Measurements from ENCODE around the gene TRDN. TPM values are rescaled to one million over a fixed set of nuclear protein-coding genes. Genes with fewer than 3 reads are reported as not detected.
"Not testable (repeated sequence)": the region's sequence is repeated elsewhere in the genome, so short reads cannot be mapped to it uniquely, and the experiment has no call there.

TRDN gene
- total RNA-seq, 2 experiments from 2014 or later, result not detected

DNA sequence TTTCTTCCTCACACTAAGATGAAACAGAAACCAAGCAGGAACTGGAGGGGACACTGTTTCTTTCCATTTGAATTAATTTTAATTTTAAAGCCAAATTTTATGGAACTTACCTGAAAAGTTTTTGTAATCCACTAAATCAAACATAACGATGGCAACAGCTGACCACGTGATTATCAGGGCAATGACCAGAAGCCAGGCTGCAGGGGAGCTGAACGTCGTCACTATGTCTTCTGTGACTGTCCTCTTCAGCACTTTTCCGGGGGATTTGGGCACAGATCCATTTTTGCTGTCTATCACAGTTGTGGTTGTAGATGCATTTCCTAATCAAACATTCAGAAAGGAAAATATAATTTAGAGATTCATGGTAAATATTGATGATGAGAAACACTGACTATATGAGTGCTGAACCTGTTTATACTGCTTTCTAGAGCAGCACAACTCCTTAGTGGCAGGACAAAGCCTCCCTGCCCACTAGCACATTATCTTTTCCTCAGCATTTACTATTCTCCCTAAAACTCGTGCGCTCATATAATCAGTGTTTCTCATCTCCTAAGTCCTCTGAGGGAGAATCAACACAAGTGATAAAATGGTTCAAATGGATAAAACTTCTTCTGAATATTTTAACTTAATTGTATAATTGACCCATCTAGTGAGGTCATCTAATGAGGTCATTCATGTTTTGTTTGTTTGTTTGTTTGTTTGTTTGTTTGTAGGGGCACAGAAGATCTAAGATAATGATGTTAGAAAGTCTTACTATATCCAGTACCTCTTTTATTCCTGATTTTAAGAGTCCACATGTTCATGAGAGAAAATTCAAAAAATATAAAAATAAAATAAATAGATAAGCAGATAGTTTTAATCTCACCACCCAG is 65.7 kb downstream of the TRDN start:
- intact Hi-C loops (cut with micrococcal nuclease), result no loop called here
- DNase-seq, result no peak
- H3K36me3 Mint-ChIP-seq, result no peaks in the 10 kb centered on the region
- no peaks in the 10 kb centered on the region for H3K9me3 Mint-ChIP-seq
- ChIA-PET CTCF (no interaction called here), POLR2A (no interaction called here)
- H3K27ac Mint-ChIP-seq, result no peak overlapping the region
- no peak overlapping the region for H3K4me3 Mint-ChIP-seq
- no peaks in the 10 kb centered on the region for H3K27me3 Mint-ChIP-seq
- H3K4me1 Mint-ChIP-seq (ENCODE audit: low read depth), result no peaks in the 10 kb centered on the region

DNA sequence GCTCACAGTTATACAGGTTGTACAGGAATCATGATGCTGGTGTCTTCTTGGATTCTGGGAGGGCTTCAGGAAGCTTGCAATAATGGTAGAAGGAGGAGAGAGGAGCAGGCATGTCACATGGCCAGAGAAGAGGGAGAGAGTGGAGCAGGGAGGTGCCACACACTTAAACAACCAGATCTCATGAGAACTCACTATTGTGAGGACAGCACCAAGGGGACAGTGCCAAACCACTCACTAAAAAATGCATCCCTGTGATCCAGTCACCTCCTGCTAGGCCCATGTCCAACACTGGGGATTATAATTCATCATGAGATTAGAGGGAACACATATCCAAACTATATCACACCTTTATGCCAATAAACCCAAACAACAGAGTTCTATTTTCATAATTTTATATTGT is 67.2 kb downstream of the TRDN start:
- intact Hi-C loops (cut with micrococcal nuclease), result no loop called here
- ChIA-PET CTCF (no interaction called here), POLR2A (no interaction called here)
- no peak overlapping the region for H3K4me3 Mint-ChIP-seq
- no peak for DNase-seq
- no peaks in the 10 kb centered on the region for H3K36me3 Mint-ChIP-seq
- H3K9me3 Mint-ChIP-seq, result no peaks in the 10 kb centered on the region
- no peaks in the 10 kb centered on the region for H3K4me1 Mint-ChIP-seq (ENCODE audit: low read depth)
- no peak overlapping the region for H3K27ac Mint-ChIP-seq
- H3K27me3 Mint-ChIP-seq, result no peaks in the 10 kb centered on the region

DNA sequence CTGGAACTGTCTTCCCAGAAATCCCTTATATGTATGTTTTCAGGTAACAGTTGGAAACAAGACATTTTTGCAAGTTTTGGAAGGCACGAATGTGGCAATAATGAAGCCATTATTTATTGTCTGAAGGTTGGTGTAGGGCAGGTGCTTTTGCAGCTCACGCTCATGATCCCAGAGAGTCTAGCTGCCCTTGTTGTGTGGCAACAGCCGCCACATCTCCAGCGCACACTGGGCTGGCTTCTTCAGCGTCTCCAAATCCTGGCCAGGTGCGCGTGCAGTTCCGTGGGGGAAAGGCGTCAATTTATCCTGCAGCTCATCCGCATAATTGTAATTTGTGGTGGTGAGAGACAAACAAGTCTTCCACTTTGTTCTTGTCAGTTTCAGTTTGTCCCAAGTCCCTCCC is 71.2 kb downstream of the TRDN start:
- ChIA-PET CTCF (no interaction called here), POLR2A (no interaction called here)
- H3K4me3 Mint-ChIP-seq, result no peak overlapping the region
- H3K36me3 Mint-ChIP-seq, result no peaks in the 10 kb centered on the region
- peaks cover 2% of the 10 kb centered on the region for H3K9me3 Mint-ChIP-seq
- H3K27ac Mint-ChIP-seq, result no peak overlapping the region
- no peaks in the 10 kb centered on the region for H3K4me1 Mint-ChIP-seq (ENCODE audit: low read depth)
- intact Hi-C loops (cut with micrococcal nuclease), result no loop called here
- H3K27me3 Mint-ChIP-seq, result no peaks in the 10 kb centered on the region
- no peak for DNase-seq

- intact Hi-C loops (cut with micrococcal nuclease), result no loop called here
- ChIA-PET POLR2A (no interaction called here), CTCF (no interaction called here)
- Mint-ChIP-seq H3K4me1 (ENCODE audit: low read depth) (no peaks in the 10 kb centered on the region), H3K36me3 (no peaks in the 10 kb centered on the region), H3K4me3 (no peak overlapping the region), H3K27me3 (no peaks in the 10 kb centered on the region), H3K27ac (no peak overlapping the region), H3K9me3 (peaks cover 2% of the 10 kb centered on the region)
- no peak for DNase-seq
Observed at GRCh38 chr6:123564361-123564760, 72.4 kb downstream of the TRDN start.

GRCh38 chr6:123562677-123563076 is 74.1 kb downstream of the TRDN start:
- Mint-ChIP-seq H3K9me3 (peaks cover 2% of the 10 kb centered on the region), H3K27me3 (no peaks in the 10 kb centered on the region), H3K4me1 (ENCODE audit: low read depth) (no peaks in the 10 kb centered on the region), H3K27ac (no peak overlapping the region), H3K36me3 (no peaks in the 10 kb centered on the region), H3K4me3 (no peak overlapping the region)
- intact Hi-C loops (cut with micrococcal nuclease), result no loop called here
- POLR2A ChIA-PET, result no interaction called here
- DNase-seq, result no peak
- CTCF ChIA-PET, result no interaction called here

DNA sequence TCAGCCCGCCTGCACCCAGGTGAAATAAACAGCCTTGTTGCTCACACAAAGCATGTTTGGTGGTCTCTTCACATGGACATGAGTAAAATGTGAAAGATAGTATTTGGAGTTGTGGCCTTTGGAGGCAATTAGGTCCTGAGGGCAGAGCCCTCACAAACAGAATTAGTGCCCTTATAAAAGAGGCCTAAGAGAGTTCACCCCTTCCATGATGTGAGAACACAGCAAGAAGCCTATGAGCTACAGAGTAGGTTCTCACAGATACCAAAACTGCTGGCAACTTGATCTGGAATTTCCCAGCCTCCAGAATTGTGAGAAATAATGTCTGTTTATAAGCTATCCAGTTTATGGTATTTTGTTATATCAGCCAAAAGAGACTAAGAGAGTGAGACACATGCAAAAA is 74.5 kb downstream of the TRDN start:
- CTCF ChIA-PET, result no interaction called here
- H3K27me3 Mint-ChIP-seq, result no peaks in the 10 kb centered on the region
- no peak overlapping the region for H3K27ac Mint-ChIP-seq
- H3K9me3 Mint-ChIP-seq, result peaks cover 2% of the 10 kb centered on the region
- DNase-seq, result no peak
- intact Hi-C loops (cut with micrococcal nuclease), result no loop called here
- no peak overlapping the region for H3K4me3 Mint-ChIP-seq
- POLR2A ChIA-PET, result no interaction called here
- H3K4me1 Mint-ChIP-seq (ENCODE audit: low read depth), result no peaks in the 10 kb centered on the region
- H3K36me3 Mint-ChIP-seq, result no peaks in the 10 kb centered on the region

GRCh38 chr6:123559816-123560215 is 76.9 kb downstream of the TRDN start:
- intact Hi-C loops (cut with micrococcal nuclease); DNase-seq; H3K36me3 Mint-ChIP-seq; H3K9me3 Mint-ChIP-seq; H3K4me1 Mint-ChIP-seq (ENCODE audit: low read depth); H3K4me3 Mint-ChIP-seq; POLR2A ChIA-PET; H3K27ac Mint-ChIP-seq; H3K27me3 Mint-ChIP-seq; CTCF ChIA-PET: not testable (repeated sequence)

DNA sequence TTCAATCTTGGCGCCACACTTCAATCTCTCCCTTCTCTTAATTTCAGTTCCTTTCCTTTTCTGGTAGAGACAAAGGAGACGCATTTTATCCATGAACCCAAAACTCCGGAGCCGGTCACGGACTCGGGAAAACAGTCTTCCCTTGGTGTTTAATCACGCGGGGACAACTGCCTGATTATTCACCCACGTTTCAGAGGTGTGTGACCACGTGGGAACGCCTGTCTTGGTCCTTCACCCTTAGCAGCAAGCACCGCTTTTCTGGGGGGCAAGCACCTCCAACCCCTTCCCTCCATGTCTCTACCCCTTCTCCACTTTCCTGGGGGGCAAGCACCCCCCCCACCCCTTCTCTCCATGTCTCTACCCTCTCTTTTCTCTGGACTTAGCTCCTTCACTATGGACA is 79.3 kb downstream of the TRDN start:
- CTCF ChIA-PET; H3K9me3 Mint-ChIP-seq; intact Hi-C loops (cut with micrococcal nuclease); DNase-seq; H3K27me3 Mint-ChIP-seq; POLR2A ChIA-PET; H3K36me3 Mint-ChIP-seq; H3K27ac Mint-ChIP-seq; H3K4me3 Mint-ChIP-seq; H3K4me1 Mint-ChIP-seq (ENCODE audit: low read depth): not testable (repeated sequence)

DNA sequence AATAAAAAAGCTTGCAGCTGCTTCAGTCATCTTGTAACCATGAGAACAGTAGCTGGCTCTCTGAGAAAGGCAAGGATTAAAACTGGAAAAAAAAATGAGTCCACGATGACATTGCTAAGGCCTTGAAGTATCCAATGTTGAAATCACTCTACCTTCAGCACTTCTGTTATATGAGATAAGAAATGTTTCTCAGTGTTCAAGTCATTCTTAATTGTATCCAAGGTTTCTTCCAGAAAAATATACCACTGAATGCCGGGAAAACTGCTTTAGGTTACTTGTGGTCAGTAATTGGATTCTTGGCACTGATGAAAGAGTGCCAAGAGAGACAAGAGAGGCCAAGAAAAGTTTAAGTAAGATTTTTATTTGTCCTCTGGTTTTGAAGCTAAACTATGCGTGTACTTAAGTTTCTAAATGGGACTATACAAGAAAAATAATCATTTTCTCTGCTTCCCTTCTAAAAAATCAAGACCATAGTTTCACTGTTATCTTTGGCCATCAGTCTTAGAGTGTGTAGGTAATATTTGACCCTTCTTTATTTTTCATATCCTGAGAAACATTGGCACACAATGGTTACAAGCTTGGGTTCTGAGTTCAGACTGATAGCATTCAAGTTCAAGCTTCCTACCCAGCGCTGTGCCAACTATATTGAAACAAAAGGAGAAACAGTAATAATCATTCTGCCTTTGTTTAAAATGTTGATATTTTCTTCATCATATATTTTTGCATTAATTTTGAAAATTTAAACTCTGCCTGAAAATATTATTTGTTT is 84.6 kb downstream of the TRDN start:
- Mint-ChIP-seq H3K4me3 (no peak overlapping the region), H3K9me3 (no peaks in the 10 kb centered on the region), H3K27ac (no peak overlapping the region), H3K4me1 (ENCODE audit: low read depth) (no peaks in the 10 kb centered on the region), H3K27me3 (no peaks in the 10 kb centered on the region), H3K36me3 (no peaks in the 10 kb centered on the region)
- CTCF ChIA-PET, result no interaction called here
- intact Hi-C loops (cut with micrococcal nuclease), result no loop called here
- POLR2A ChIA-PET, result no interaction called here
- DNase-seq, result no peak

DNA sequence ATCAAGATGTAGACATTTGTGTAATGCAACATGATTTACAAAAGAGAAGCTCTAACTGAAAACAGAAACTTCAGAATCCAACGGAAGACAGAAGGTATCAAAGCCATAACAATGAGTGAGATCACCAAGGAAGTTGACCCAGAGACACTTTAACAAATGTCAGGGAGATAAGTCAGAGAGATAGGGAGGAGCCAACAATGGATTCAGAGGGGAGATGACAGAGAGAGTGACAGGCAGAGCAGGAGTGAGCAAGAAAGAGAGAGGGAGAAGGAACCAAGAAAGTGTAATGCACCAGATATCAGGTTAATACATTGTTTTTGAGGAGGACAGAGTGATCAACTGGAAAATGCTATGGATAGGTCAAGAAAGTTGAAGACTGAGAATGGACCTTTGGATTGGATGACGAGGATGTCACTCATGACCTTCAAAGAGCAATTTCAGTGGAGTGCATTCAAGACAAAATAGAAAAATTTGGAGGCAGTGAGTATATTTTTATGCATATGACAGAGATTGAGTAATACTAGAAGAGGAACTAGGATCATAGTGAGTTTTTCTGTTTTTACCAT is 86.6 kb downstream of the TRDN start:
- intact Hi-C loops (cut with micrococcal nuclease), result no loop called here
- Mint-ChIP-seq H3K27ac (no peak overlapping the region), H3K27me3 (no peaks in the 10 kb centered on the region), H3K36me3 (no peaks in the 10 kb centered on the region), H3K4me1 (ENCODE audit: low read depth) (no peaks in the 10 kb centered on the region), H3K9me3 (no peaks in the 10 kb centered on the region), H3K4me3 (no peak overlapping the region)
- ChIA-PET POLR2A (no interaction called here), CTCF (no interaction called here)
- no peak for DNase-seq

GRCh38 chr6:123549476-123549875 is 87.3 kb downstream of the TRDN start:
- DNase-seq, result no peak
- Mint-ChIP-seq H3K27me3 (no peaks in the 10 kb centered on the region), H3K27ac (no peak overlapping the region), H3K36me3 (no peaks in the 10 kb centered on the region), H3K4me1 (ENCODE audit: low read depth) (no peaks in the 10 kb centered on the region), H3K9me3 (no peaks in the 10 kb centered on the region), H3K4me3 (no peak overlapping the region)
- ChIA-PET CTCF (no interaction called here), POLR2A (no interaction called here)
- intact Hi-C loops (cut with micrococcal nuclease), result no loop called here

DNA sequence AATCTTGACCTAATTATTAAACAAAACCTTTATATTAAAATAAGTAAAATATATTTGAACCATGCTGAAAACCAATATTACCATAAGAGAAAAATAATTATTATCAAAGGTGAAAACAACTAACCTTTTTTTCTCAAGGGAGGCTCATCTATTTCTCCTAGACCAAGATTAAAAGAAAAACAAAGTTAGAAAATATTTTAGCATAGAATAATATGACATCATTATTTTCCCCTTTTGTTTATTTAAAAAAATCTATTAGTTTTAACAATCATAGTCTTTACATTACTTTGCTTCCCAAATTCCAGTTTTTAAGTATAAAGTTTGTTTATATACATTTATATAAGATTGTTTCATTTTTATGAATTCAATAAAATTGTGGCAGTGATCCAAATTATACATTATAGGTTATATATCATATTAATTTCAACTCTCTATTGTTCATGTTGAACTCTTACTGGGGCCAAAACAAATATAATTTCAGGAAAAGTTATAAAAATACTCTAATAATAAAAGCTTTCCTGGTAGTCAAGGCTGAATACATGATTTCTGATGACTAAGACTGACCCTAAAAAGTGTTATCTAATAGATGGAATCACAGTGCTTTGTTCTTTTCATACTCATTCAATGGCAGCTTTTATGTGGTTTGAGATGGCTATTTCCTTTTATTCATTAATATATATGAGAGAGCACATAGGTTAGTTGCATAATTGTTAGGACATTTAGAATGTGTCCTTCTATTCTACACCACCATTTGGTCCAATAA is 89.4 kb downstream of the TRDN start:
- Mint-ChIP-seq H3K27ac (no peak overlapping the region), H3K4me3 (no peak overlapping the region), H3K36me3 (no peaks in the 10 kb centered on the region), H3K4me1 (ENCODE audit: low read depth) (no peaks in the 10 kb centered on the region), H3K27me3 (no peaks in the 10 kb centered on the region), H3K9me3 (no peaks in the 10 kb centered on the region)
- ChIA-PET CTCF (no interaction called here), POLR2A (no interaction called here)
- no peak for DNase-seq
- intact Hi-C loops (cut with micrococcal nuclease), result no loop called here

Data from activated CD4-positive, alpha-beta memory T cell treated with anti-CD3 and anti-CD28 coated beads for 36 hours (primary cell).